ENCODE measurements around the gene RNASEH1.

GRCh38 chr2:3606370-3607201 is 48.5 kb upstream of the RNASEH1 start:
- TF ChIP-seq TAF1 (IDR thresholded peaks at IDR 0.05; ENCODE audit: low read depth, low read length) (no peak), POLR2A (IDR thresholded peaks at IDR 0.05; ENCODE audit: low read depth, low read length) (no peak), POLR2AphosphoS5 (IDR thresholded peaks at IDR 0.05; ENCODE audit: low read depth, low read length) (no peak), POU2F2 (IDR thresholded peaks at IDR 0.05; ENCODE audit: low read depth, low read length) (no peak)

Measured in GM12891 (cell line).